HFFc6 (cell line): ENCODE measurements around the gene PCYT1A. TPM values are rescaled to one million over a fixed set of nuclear protein-coding genes. Genes with fewer than 3 reads are reported as not detected.

Source experiments
- DNase-seq: peaks from one replicate; pipeline ENCODE4 v3.0.0-alpha.2; 2018
- H3K27ac Mint-ChIP-seq: 2 replicates; pipeline ENCODE4 v1.8.0; 2020; ENCODE audit warnings: mild to moderate bottlenecking, mixed read lengths
- H3K27me3 Mint-ChIP-seq: 2 replicates; pipeline ENCODE4 v1.8.0; 2021; ENCODE audit warnings: mild to moderate bottlenecking, moderate library complexity, mixed read lengths; ENCODE audit not compliant: insufficient read depth
- H3K36me3 Mint-ChIP-seq: 2 replicates; pipeline ENCODE4 v1.8.0; 2021; ENCODE audit warnings: low read depth, mixed read lengths
- H3K4me1 Mint-ChIP-seq: 2 replicates; pipeline ENCODE4 v1.8.0; 2020; ENCODE audit warnings: low read depth, mixed read lengths
- H3K4me3 Mint-ChIP-seq: 2 replicates; pipeline ENCODE4 v1.8.0; 2020; ENCODE audit warnings: mild to moderate bottlenecking, moderate library complexity, mixed read lengths
- H3K9me3 Mint-ChIP-seq: 2 replicates; pipeline ENCODE4 v1.8.0; 2020; ENCODE audit warnings: mild to moderate bottlenecking, mixed read lengths
- CTCF ChIP-seq: fragments of 200-600 bp; sonication (generic); IDR thresholded peaks from 2 replicates; pipeline ENCODE4 v1.5.0; 2021; ENCODE audit warnings: antibody characterized with exemption, mild to moderate bottlenecking
- total RNA-seq, 6 experiments: library from RNA; stranded (reverse); fragmentation: NEBNext Ultra II Directional; extraction: Animal tissue kit (Norgen Biotek cat#: 25700); gene quantifications; 2 replicates in 1 of 6; 3 replicates in 5 of 6; pipeline ENCODE4 v1.2.3, GENCODE V29; 2021

The PCYT1A gene
- total RNA-seq, 6 experiments from 2014 or later: 77.2 to 83.0 (median 81.2) TPM

- no peaks in the 10 kb centered on the region for H3K9me3 Mint-ChIP-seq
- no peak for TF ChIP-seq CTCF
- peaks cover 41% of the 10 kb centered on the region for H3K36me3 Mint-ChIP-seq
- no peak for DNase-seq
- no peaks in the 10 kb centered on the region; the same call in 1 of the 2 replicates for H3K27me3 Mint-ChIP-seq
- H3K4me1 Mint-ChIP-seq: peaks cover 13% of the 10 kb centered on the region; the same call in 1 of the 2 replicates
- H3K27ac Mint-ChIP-seq: no peak overlapping the region
- no peak overlapping the region for H3K4me3 Mint-ChIP-seq
Observed at GRCh38 chr3:196240424-196240823, 47.1 kb downstream of the PCYT1A start.

GRCh38 chr3:196238612-196239560 lies 48.6 kb downstream of the PCYT1A start:
- no peak for DNase-seq
- TF ChIP-seq CTCF: no peak
- Mint-ChIP-seq H3K27me3 (no peaks in the 10 kb centered on the region; the same call in 1 of the 2 replicates), H3K4me3 (no peak overlapping the region), H3K27ac (no peak overlapping the region), H3K9me3 (no peaks in the 10 kb centered on the region), H3K36me3 (peaks cover 38% of the 10 kb centered on the region), H3K4me1 (peaks cover 13% of the 10 kb centered on the region; the same call in 1 of the 2 replicates)

GRCh38 chr3:196237203-196237602 lies 50.3 kb downstream of the PCYT1A start:
- no peak overlapping the region for H3K27ac Mint-ChIP-seq
- H3K4me1 Mint-ChIP-seq: peaks cover 13% of the 10 kb centered on the region; the same call in 1 of the 2 replicates
- H3K4me3 Mint-ChIP-seq: no peak overlapping the region
- no peaks in the 10 kb centered on the region; the same call in 1 of the 2 replicates for H3K27me3 Mint-ChIP-seq
- TF ChIP-seq CTCF: no peak
- DNase-seq: no peak
- no peaks in the 10 kb centered on the region for H3K9me3 Mint-ChIP-seq
- peaks cover 31% of the 10 kb centered on the region for H3K36me3 Mint-ChIP-seq

- H3K36me3 Mint-ChIP-seq: peaks cover 26% of the 10 kb centered on the region
- H3K27ac Mint-ChIP-seq: no peak overlapping the region
- no peaks in the 10 kb centered on the region; the same call in 1 of the 2 replicates for H3K27me3 Mint-ChIP-seq
- H3K4me3 Mint-ChIP-seq: no peak overlapping the region
- peaks cover 13% of the 10 kb centered on the region; the same call in 1 of the 2 replicates for H3K4me1 Mint-ChIP-seq
- no peak for TF ChIP-seq CTCF
- DNase-seq: no peak
- no peaks in the 10 kb centered on the region for H3K9me3 Mint-ChIP-seq
Observed at GRCh38 chr3:196236223-196236622, 51.3 kb downstream of the PCYT1A start.

GRCh38 chr3:196235452-196236122 lies 51.9 kb downstream of the PCYT1A start:
- no peak for DNase-seq
- TF ChIP-seq CTCF: no peak
- H3K4me3 Mint-ChIP-seq: no peak overlapping the region
- no peak overlapping the region; the same call in 1 of the 2 replicates for H3K27ac Mint-ChIP-seq
- peaks cover 13% of the 10 kb centered on the region; the same call in 1 of the 2 replicates for H3K4me1 Mint-ChIP-seq
- H3K36me3 Mint-ChIP-seq: peaks cover 26% of the 10 kb centered on the region
- H3K9me3 Mint-ChIP-seq: no peaks in the 10 kb centered on the region
- no peaks in the 10 kb centered on the region; the same call in 1 of the 2 replicates for H3K27me3 Mint-ChIP-seq
